ENCODE data around the gene MAPK7.

DNA sequence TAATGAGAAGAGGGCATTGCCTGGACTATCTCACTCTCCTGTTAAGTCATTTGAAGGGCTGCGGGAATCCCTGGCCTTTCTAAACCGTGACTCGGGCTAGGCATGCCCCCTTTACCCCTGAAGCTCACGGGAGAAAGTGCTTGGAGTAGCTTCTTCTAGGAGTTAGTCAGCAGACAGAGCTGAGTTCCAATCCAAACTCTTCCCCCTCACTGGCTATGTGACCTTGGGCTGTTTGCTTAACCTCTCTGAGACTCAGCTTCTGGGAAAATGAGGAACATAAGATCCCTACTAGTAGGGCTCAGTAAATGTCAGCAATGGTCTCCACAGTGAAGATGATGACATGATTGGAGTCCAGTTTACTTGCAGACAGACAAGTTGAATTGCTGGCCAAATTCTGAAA, 10.1 kb upstream of the MAPK7 start:
- TF ChIP-seq EZH2phosphoT487 (IDR thresholded peaks at IDR 0.05; ENCODE audit: insufficient read depth, low read depth): no peak
- TF ChIP-seq EZH2 (IDR thresholded peaks at IDR 0.05; ENCODE audit: insufficient read depth, poor library complexity, severe bottlenecking): no peak

Measured in GM23248 (cell line).